MM.1S (cell line): Measurements from ENCODE around the gene MVB12B.

Experiments used
- CTCF ChIP-seq: fragments of 300-600 bp; sonication (generic); IDR thresholded peaks from 2 replicates; pipeline ENCODE4 v1.5.1; 2016; ENCODE audit warnings: antibody characterized with exemption, low read length, mixed read lengths
- EZH2phosphoT487 ChIP-seq: fragments of 300-600 bp; sonication (generic); IDR thresholded peaks from 2 replicates; pipeline ENCODE4 v1.6.1; 2018; ENCODE audit warnings: antibody characterized with exemption, low read length

- TF ChIP-seq EZH2phosphoT487, result no peak
- no peak for TF ChIP-seq CTCF
These were observed 193.2 kb downstream of the MVB12B start for GRCh38 chr9:126519660-126520420.
